SIG-M5 (cell line): ENCODE measurements around the gene TMEM109.

Source experiments
- DNase-seq: peaks from one replicate; lab custom pipeline; 2025; lab: John Stamatoyannopoulos, UW

Gene TMEM109, protein sequence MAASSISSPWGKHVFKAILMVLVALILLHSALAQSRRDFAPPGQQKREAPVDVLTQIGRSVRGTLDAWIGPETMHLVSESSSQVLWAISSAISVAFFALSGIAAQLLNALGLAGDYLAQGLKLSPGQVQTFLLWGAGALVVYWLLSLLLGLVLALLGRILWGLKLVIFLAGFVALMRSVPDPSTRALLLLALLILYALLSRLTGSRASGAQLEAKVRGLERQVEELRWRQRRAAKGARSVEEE

DNA sequence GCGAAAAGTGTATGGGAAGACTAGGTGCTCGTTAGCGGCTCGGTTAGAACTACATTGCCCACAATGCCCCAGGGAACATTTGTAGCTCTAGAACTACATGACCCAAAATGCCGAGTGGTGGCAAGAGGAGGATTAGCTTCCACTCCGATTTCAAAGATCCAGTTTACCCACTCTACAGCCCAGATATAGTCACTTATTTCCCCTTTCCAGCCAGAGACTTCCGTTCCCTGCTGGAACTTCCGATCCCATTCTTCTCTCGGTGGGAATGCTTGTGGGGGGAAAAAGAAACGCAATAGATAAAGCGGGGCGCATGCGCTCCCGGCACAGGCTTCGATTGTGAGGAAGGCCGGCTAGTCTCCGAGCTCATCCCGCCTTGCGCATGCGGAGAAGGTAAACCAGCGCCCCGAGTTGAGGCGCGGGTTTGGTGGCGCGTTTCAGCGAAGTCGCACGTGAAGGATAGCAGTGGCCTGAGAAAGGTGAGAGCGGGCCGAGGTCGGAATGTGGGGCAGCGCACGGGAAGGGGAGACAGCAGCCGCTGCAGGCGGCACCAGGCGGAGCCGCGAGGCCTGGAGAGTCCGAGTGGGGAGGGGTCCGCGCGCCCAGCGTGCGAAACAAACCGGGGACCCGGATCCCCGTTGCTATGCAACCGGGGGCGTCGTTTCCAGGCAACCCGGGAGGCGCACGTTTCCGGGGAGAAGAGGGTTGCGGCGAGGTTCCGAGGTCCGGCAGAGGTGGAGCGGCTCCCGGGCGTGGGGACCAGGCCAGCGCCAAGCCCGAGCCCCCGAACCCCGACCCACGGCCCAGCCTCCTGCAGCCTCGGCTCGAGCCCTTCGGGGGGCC is at the start of gene TMEM109:
TMEM109 (plus strand) TSS at position 366 of the 840 bp plus-strand sequence. CDS start 5,536 bp downstream, outside the sequence.
- peak; percentile 32 for DNase-seq

GRCh38 chr11:60864856-60865513 is 49.0 kb upstream of the TMEM109 start:
- no peak for DNase-seq

GRCh38 chr11:60866911-60867870 is 46.8 kb upstream of the TMEM109 start, which contains the start of gene ZP1:
Gene ZP1, plus strand, starts transcription at chr11:60867542. Its CDS starts 20 bp downstream, at chr11:60867562.
- DNase-seq, result no peak

GRCh38 chr11:60867871-60868681 is 45.9 kb upstream of the TMEM109 start:
- DNase-seq, result no peak

- DNase-seq, result no peak
Observed at GRCh38 chr11:60868682-60869450, 45.1 kb upstream of the TMEM109 start.

DNA sequence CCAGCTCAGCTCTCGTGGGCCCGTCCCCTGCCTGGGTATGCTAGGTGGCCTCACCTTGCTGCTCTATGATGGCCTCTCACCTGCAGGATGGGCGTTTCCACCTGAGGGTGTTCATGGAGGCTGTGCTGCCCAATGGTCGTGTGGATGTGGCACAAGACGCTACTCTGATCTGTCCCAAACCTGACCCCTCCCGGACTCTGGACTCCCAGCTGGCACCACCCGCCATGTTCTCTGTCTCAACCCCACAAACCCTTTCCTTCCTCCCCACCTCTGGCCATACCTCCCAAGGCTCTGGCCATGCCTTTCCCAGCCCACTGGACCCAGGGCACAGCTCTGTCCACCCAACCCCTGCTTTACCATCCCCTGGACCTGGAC is 44.5 kb upstream of the TMEM109 start:
- no peak for DNase-seq

GRCh38 chr11:60870276-60870675 is 43.7 kb upstream of the TMEM109 start:
- DNase-seq, result no peak

GRCh38 chr11:60870733-60871377 is 43.1 kb upstream of the TMEM109 start:
- DNase-seq, result no peak

DNA sequence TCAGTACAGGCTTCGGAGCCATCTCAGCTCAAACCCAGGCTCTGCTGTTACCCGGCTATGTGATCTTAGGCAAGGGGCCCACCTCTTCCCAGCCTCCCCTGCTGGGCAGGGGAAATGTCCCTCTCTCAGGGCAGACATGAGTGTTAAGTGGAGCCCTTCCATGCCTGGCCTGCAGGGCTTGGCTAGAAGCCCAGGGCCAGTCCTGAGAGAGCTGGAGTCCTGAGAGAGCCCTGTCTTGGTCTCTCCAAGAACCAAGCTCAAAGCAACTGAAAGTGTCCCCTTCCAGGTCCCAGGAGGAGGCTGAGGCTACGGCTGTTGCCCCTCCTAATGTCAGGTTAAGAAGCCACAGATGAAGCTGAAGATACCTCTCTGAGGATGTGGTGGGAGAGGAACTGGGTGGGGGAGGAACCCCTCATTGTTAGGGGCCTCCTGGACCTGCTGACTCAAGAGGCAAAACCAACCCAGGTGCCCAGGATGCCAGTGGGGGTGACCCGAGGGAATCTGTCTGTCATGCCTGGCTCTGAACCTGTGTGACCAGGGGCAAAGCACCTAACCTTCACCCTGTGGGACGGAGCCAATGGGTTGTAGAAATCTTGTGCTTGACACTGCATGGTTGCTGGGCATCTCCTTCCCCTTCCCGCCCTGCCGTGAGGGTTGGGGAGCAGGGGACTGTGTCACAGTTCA is 42.4 kb upstream of the TMEM109 start:
- no peak for DNase-seq

DNA sequence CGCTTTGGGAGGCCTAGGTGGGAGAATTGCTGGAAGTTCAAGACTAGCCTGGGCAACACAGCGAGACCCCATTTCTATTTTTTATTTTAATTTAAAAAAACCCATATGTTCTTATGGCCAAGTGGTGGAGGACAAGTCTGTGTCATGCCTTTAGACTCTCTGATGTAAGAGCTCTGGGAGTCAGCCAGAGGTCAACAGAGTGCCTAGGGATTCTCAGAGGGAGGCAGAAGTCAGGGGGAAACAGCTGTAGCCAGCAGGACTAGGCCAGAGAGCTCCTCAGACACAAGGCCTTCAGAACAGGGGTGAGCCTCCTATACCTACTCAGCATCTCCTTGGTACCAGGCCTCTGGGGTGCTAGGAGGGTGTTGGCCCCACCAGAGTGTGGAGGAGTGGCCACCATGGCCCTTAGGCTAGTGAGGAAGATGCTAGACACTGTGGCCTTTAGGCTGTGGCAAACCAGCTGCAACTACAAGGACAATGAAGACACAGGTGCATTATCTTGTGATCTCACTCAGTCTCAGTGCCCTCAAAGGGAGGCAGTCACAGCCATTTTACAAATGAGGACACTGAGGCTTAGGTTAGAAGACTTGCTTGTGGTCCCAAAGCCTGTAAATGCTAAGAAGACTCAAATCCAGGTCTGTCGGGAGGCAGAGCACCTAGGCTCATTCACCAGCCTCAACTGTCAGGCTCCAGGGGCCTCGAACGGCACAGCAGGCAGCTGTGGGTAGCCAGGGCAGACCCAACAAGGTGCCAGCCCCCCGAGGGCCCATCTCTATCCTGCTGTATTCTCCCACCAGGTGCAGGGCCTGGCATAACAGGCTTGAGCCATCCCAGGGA is 41.6 kb upstream of the TMEM109 start:
- no peak for DNase-seq

GRCh38 chr11:60872961-60873524 is 40.9 kb upstream of the TMEM109 start:
- DNase-seq, result no peak

DNA sequence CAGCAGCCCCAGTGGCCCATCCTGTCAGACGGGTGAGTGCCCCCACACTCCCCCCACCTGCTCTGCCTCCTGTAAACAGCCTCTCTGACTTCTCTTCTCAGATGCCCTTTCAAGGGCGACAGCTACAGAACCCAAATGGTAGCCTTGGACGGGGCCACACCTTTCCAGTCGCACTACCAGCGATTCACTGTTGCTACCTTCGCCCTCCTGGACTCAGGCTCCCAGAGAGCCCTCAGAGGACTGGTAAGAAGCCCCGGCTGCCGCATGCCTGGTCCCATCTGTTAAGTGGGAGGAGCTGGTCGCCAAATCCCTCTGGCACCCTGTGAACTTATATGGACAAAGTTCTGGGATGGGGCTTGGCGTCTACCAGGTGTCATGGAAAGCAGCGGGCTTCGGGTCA is 40.4 kb upstream of the TMEM109 start:
- DNase-seq, result no peak

DNA sequence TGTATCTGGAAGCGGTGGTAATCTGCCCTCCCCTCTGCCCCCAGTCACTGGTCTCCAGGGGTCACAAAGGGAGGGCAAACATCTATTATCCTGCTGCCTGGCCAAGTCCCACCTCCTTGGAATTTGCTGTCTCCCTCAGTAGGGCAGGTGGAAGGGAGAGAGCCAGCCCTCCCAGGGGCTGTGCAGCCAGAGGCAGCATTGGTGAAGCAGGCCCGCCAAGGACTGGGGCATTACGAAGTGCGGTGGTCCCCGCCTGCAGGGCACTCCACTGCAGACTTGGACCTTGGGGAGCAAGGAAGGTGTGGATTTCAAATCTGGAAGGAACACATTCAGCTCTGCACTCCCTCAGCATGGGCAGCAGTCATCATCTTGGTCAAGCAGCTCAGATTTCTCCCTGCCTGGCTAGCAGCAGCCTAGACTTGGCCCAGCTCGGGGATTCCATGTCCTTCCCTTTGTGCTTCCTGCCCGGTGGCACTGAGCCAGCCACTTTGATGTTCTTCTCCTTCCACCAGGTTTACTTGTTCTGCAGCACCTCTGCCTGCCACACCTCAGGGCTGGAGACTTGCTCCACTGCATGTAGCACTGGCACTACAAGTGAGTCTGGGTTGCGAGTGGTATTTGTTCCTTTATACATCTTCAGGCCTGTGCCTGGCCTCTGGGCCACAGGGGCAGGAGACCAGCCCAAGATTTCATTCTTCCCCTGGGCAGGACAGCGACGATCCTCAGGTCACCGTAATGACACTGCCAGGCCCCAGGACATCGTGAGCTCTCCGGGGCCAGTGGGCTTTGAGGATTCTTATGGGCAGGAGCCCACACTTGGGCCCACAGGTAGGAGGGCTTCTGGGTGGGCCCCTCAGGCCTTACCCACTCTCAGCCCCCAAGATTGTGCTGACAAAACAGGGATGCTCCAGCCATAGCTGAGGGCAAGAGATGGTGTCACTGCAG is 39.3 kb upstream of the TMEM109 start:
- no peak for DNase-seq

GRCh38 chr11:60875366-60876167 is 38.4 kb upstream of the TMEM109 start:
- DNase-seq, result no peak

DNA sequence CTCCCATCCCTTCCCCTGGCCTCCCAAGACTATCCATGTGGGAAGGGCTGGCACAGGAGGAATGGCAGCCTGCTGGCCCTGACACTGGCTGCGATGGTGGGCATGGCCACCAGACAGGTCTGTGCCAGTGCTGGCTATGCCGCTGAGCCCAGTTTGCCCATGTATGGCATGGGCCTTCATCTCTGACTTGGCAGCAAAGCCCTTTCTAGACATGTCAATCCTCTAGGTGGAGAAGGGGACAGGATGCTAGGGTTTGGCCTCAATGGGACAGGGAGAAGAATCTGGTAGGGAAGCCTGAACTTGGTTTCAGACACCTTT is 37.8 kb upstream of the TMEM109 start:
- DNase-seq, result no peak
